Hematopoietic multipotent progenitor cell treated with erythropoietin and hydrocortisone succinate and interleukin-3 and kit ligand, for 6 days (in vitro differentiated cells): ENCODE data around the gene TGFBR2.
"Not testable (repeated sequence)": the region's sequence is repeated elsewhere in the genome, so short reads cannot be mapped to it uniquely, and the experiment has no call there.

Experiments used
- DNase-seq: peaks from one replicate; pipeline ENCODE4 v3.0.0-alpha.2; 2015

The TGFBR2 gene

GRCh38 chr3:30658328-30659052, 52.1 kb downstream of the TGFBR2 start:
- DNase-seq: peak; percentile 65

DNA sequence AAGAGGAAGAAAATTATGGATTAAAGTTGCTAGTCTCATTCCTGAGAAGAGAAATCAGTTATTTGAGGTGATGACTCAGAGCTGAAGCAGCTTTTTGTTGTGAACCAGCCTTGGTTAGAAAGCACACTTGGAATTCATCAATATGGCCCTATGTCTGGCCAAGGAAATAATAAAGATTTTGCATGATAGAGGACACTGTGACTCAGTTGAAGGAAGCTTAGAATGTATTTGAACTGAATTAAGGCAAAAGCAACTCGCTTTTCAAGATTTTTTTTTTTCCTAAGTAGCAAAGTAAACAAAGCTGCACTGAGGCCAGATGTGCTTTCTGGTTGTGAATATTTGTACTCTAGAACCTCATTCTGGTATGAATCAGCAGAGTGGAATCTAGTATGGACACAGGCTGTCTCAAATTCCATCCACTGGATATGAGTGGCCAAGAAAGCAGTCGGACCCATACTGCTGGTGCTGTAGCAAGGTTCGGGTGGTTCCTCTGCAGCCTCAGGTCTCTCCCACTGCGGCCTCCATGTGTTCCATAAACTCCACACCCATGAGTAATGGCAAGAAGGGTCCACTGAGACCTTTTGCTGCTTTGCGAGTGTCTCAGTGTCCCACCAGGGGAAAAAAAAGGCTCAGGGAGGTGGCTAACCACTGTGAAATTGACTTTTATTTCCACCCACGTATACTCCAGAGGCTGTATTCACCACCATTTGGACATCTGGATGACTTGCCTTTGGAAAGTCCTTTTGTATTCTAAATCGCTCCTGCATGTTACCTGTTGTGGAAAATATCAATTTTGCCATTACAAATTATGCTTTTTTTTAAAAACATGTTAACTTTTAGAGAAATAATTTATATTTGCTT, 53.1 kb downstream of the TGFBR2 start:
- DNase-seq: no peak

DNA sequence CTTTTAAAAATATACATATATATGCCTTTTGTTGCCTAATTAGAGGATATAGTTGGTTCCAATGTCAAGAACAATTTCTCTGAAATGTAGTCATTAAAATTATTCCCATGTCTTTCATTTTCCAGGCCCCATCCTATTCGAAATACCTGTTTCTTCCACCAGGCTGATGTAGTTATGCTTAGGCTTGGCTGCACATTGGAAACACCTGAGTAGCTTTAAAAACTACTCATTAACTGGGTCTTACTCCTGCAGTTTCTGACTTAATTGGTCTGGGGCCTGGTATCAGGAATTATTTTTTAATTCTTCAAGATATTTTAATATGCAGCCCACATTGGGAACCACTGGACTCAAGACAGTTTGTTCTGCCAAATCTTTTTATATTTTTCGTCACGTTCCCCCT, 53.7 kb downstream of the TGFBR2 start:
- DNase-seq: no peak

- DNase-seq: no peak
These were observed 54.3 kb downstream of the TGFBR2 start for GRCh38 chr3:30660656-30661055.

- DNase-seq: no peak
These were observed 54.9 kb downstream of the TGFBR2 start for GRCh38 chr3:30661098-30661873.

- no peak for DNase-seq
These were observed 56.4 kb downstream of the TGFBR2 start for GRCh38 chr3:30662836-30663235.

DNA sequence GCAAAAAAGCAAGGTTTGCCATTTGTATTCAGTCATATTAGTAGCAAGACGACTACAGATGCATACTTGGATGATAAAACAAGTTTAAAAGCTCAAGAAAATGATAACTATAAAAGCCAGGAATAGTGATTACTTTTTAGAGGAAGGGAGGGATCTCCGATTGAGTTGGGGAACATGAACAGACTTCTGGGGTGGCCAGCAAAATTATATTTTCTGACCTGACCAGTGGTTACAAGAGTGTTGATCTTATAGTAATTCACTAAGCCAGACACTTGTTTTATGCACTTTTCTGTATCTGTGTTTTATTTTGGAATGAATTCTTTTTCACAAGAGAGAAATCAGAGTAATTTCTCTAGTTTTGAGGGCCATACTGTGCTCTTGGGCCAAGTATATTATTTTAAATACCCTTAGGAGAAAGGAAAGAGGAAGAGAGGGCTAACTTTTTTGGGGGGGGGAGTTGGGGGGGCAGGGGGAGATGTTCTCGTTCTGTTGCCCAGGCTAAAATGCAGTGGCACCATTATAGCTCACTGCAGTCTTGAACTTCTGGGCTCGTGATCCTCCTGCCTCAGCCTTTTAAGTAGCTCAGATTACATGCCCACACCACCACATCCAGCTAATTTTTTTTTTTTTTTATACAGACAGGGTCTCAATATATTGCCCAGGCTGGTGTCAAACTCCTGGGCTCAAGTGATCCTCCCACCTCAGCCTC, 57.3 kb downstream of the TGFBR2 start:
- DNase-seq: no peak

DNA sequence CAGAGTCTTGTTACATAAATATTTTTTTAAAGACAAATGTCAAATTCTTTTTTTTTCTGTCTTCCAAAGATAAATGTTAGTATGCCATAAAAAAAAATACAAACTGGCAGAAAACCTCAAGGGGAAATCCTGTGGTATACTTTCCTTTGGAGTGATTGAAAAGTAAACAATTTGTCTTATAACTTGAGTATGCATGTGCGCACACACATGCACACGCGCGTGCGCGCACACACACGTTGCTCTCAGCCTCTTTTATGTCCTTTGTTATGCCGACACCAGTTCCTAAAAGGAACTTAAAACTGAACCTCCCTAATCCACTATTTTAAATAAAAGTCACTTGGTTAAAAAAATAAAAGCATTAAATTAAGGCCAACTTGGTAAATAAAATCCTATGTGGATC, 58.1 kb downstream of the TGFBR2 start:
- DNase-seq: peak; percentile 66

GRCh38 chr3:30664884-30665283, 58.5 kb downstream of the TGFBR2 start:
- DNase-seq: peak; percentile 98

DNA sequence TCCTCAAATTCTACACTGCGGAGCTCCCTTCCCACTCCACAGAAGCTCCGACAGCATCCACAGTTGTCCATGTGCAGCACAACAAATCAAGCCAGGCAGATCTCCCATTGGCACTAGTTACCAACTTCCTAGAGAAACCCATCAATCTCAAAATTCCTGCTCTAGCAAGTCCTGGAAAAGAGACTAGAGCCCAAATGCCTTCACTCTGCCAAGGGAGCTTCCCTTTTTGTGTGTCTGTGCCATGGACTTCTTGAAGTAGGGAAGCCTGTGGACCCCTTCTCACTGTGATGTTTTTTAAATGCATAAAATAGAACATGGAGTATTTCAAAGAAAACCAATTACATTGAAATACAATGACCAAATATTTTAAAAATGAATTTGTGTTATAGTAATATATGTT, 59.1 kb downstream of the TGFBR2 start:
- DNase-seq: no peak

GRCh38 chr3:30666572-30667279, 60.3 kb downstream of the TGFBR2 start:
- DNase-seq: no peak

- DNase-seq: peak; percentile 88
These were observed 60.9 kb downstream of the TGFBR2 start for GRCh38 chr3:30667280-30667651.

- DNase-seq: no peak
These were observed 61.7 kb downstream of the TGFBR2 start for GRCh38 chr3:30668051-30668609.

GRCh38 chr3:30669360-30669934, 63.0 kb downstream of the TGFBR2 start:
- not testable (repeated sequence) for DNase-seq

GRCh38 chr3:30670292-30670691, 63.9 kb downstream of the TGFBR2 start:
- DNase-seq: no peak

GRCh38 chr3:30671527-30672286, 65.3 kb downstream of the TGFBR2 start:
- DNase-seq: no peak

DNA sequence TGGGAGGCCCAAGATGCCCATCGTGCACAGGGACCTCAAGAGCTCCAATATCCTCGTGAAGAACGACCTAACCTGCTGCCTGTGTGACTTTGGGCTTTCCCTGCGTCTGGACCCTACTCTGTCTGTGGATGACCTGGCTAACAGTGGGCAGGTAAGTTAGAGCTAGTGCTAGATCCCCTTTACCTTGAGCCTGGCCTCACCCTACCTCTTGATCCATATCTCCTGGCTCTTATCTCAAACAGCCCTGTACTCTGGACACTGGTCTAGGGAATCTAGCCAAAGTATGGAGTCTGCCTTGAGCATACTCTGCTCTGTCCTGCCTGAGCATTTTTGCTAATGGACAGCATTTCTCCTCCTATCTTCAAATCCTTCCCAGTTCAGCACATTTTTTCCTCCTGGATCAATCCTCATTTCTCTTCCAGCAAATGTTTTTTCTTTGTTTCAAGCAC, 65.9 kb downstream of the TGFBR2 start:
- no peak for DNase-seq

DNA sequence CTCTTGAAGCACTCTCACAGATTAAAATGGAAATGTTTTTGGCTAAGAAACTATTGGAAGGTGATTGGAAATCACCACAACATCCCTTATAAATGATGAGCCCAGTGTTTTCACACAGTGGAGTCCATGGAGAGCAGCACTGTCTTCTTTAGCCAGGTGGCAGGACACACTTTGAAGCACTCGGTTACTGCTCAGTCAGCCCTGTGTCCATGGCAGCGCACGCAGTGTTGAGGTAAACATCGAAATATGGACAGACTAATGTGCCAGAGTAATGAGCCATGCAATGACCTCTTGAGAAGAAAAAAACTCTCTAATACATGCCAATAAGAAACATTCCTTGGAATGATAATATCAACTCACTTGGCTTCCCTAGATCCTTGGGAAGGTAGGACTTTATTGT, 66.6 kb downstream of the TGFBR2 start:
- no peak for DNase-seq

DNA sequence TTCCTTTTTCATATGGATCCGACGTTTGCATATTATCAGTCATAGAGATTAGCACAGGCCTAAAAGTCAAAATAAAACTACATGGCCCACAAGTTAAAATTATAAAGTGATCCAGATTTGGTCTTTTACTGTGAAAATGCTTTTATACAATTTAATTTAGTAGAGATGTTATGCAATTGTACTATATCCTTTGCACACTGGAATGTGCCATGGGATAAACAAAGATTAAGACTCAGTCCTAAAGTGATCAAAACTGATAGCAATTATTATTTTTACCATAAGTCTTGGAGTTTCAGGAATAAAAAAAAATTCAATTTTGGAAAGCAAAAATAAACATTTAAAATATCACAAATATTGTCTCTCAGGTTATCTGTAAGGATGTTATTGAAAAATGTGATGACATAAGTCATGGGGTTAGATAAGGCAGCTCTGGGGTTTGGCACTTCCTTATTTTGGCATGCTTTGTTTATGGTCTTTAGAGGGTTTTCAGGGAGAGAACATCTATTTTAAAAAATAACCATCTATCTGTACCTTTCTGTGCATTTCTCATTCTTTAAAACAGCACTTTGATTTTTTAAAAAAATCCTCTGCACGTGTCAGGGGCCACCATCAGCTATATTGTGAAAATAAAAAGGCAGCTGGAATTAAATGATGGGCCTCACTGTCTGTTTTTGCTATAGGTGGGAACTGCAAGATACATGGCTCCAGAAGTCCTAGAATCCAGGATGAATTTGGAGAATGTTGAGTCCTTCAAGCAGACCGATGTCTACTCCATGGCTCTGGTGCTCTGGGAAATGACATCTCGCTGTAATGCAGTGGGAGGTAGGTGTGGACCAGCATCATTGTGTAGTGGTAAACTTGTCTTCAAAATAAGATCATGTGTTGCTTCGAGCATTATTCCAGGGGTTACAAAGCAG, 67.3 kb downstream of the TGFBR2 start:
- DNase-seq: peak; percentile 64
